ENCODE data around the gene GPR180.
"Not testable (repeated sequence)": the region's sequence is repeated elsewhere in the genome, so short reads cannot be mapped to it uniquely, and the experiment has no call there.

Gene GPR180

DNA sequence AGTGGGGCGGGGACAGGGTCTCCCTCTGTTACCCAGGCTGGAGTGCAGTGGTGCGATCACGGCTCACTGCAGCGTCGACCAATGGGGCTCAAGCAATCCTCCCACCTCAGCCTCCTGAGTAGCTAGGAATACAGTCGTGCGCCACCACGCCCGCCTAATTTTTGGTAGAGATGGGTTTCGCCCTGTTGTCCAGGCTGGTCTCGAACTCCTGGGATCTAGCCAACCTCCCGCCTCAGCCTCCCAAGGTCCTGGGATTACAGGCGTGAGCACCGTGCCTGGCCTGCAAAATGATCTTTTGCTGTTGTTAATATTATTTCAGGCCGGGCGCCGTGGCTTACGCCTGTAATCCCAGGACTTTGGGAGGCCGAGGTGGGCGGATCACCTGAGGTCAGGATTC lies 5.1 kb upstream of the GPR180 start:
- DNase-seq (ENCODE audit: low spot score) = no peak

GRCh38 chr13:94598281-94598680 lies 3.4 kb upstream of the GPR180 start:
- no peak for DNase-seq (ENCODE audit: low spot score)

GRCh38 chr13:94599877-94600276 lies 1.8 kb upstream of the GPR180 start:
- no peak for DNase-seq (ENCODE audit: low spot score)

GRCh38 chr13:94602467-94602866 lies 810 bp downstream of the GPR180 start:
- peak; percentile 32 for DNase-seq (ENCODE audit: low spot score)

- no peak for DNase-seq (ENCODE audit: low spot score)
Measured at GRCh38 chr13:94607056-94607455, 5.4 kb downstream of the GPR180 start.

DNA sequence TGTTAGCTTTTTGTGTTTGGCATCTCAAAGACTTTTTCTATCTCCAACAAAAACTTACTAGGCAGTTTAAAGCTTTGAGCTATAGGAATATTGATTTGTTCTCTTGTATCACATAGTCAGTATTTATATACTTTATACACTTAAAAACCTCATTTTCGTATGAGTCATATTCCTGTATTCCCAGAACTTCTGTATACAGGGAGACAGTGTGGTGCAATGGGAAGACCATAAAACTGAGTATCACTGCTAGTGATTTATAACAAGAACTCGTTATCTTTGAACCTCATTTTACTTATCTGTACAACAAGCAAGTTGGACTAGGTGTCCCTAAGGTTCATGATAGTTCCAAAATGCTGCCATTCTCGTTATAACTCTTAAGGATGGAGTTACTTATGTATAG lies 6.3 kb downstream of the GPR180 start:
- DNase-seq (ENCODE audit: low spot score) = no peak

DNA sequence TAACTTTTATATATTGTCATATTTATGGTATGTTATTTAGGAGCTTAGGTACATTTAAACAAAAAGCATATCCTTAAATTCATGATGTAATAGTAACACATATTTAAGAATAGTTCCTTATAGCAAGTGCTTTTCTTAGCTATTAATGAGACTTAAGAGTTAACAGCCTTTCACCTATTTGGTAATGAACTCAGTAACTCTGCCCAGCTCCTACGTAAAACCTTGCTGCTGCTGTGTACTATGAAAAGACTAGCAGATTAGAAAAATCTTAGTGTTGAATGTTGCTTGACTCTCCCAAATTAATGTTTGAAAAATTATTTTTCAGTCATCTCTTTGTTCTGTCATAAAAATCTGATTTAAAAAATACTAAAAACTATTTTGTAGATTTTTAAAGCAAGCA lies 6.9 kb downstream of the GPR180 start:
- DNase-seq (ENCODE audit: low spot score) = peak; percentile 46

DNA sequence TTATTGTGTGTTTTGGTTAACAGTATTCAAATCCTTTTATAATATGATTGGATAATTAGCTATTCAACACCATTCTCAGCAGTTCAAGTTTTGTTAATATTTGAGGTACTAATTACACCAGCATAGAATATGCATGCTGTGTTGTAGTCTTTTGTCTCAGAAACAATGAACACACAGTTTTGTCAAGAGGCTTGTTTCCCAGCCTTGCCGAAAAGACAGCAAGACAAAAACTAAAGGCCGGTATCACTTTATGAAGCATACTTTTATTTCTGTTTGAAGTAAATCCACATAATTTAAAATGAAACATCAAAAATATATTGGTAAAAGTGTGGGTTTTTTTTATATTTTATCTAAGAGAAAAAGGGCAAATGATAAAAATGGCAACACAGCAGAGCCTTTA lies 7.5 kb downstream of the GPR180 start:
- peak; percentile 94 for DNase-seq (ENCODE audit: low spot score)

GRCh38 chr13:94610475-94610874 lies 8.8 kb downstream of the GPR180 start:
- DNase-seq (ENCODE audit: low spot score) = no peak

- no peak for DNase-seq (ENCODE audit: low spot score)
Measured at GRCh38 chr13:94612050-94612449, 10.4 kb downstream of the GPR180 start.

GRCh38 chr13:94613051-94613450 lies 11.4 kb downstream of the GPR180 start:
- no peak for DNase-seq (ENCODE audit: low spot score)

DNA sequence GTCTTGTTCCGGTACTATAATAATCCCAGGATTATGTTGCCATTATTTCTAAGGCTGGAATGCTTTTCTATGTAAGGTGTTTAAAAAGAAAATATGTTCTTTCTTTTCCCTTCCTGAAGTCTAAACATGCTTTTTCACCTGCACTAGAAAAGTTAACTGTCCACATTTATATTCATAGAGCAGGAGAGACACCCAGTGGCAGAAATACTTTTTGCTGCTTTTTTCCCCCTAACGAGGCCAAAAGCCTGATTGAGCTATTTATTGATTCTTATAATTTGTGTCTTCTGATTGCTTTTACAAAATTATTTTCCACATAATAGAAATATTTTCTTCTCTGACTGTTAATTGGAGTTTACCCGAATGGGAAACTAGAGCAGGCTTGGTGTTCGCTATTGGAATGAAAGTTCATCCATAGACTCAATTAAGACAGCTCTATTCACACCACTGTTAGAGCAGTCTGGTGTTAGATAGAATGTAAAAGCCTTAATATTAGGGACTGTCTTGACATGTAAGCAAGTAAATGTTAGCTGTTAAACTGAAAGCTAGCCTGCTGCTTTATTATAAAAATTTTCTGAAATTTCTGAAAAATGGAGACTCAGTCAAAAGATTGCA lies 15.8 kb downstream of the GPR180 start:
- peak; percentile 72 for DNase-seq (ENCODE audit: low spot score)

DNA sequence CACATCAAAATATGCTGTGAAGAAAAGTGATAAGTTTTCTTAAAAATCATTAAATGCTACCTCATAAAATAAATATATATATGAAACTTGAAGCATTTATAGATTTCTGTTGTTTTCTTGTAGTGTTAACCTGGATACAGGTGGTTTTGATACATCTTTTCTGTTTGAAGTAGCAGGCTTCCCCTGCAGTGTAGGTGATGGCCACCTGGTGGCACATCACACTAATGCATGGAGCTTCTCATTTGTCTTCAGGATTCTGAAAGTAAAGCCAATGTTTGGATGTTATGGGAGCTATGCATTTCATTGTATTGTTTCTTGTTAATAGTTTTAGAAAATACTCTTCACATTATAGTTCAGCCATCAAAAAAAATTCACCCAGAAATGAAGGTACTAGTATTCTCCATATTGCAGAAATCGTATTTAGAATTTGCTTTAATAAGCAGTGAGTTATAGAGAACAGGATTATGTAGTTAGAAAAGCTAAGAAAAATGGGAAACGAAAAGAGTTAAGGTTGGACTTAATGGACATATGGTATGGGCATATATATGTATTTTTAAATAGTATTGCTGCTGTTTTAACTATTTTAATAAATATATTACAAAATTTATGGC lies 18.7 kb downstream of the GPR180 start:
- DNase-seq (ENCODE audit: low spot score) = no peak

DNA sequence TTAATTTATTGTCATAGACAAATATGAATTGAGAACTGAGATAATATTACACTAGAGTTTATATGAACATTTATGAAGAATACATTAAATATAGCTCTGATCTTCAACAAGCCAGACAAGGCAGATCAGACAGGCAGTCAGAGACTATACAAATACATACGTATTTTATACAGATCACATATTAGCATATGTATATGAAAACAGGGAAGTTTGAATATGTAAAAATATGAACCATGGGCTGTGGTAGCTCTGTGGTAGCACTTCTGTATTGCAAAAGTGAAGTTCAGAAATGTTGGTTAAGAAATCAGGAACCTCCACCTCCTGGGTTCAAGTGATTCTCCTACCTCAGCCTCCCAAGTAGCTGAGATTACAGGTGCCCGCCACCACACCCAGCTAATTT lies 20.7 kb downstream of the GPR180 start:
- no peak for DNase-seq (ENCODE audit: low spot score)

GRCh38 chr13:94623316-94623715 lies 21.7 kb downstream of the GPR180 start:
- no peak for DNase-seq (ENCODE audit: low spot score)

GRCh38 chr13:94630858-94631257 lies 29.2 kb downstream of the GPR180 start:
- DNase-seq (ENCODE audit: low spot score) = no peak

DNA sequence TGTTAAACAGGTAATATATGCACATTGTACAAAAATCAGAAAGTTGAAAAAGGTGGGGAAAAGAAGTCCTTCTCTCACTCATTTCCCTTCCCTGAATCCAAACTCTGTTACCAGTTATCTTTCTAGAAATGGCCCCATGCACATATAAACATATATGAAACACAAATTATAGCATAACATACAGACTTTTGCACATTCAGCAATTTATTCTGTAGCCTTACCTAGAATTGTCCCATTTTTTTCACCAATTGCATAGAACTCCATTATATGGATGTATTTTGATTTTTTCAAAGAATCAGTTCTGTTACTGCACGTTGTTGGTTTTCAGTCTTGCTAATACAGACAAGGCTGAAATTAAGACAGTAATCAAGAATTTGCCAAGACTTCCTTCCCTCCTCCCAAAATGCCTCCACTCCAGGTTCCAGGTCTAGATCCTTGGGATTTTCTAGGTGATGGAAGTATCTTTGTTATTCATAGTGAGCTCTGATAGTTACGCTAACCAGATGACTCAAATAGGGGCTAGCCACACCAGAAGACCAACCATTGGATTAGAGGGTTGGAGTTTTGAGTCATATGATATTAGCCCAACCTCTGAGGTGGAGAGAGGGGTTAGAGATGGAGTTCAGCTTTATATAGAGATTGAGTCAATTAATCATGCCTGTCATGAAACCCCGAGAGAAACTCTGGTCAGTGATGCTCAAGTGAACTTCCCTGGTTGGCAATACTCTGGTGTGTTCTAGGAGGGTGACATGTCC lies 30.7 kb downstream of the GPR180 start:
- DNase-seq (ENCODE audit: low spot score) = no peak

DNA sequence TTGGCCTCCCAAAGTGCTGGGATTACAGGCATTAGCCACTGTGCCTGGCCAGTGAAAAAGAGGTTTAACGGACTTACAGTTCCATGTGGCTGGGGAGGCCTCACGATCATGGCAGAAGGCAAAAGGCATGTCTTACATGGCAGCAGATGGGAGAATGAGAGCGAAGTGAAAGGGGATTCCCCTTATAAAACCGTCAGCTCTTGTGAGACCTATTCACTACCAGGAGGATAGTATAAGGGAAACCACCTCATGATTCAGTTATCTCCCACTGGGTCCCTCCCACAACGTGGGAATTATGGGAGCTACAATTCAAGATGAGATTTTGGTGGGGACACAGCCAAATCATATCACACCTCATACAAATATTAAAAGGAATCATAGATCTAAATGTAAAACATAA lies 34.4 kb downstream of the GPR180 start:
- not testable (repeated sequence) for DNase-seq (ENCODE audit: low spot score)

- no peak for DNase-seq (ENCODE audit: low spot score)
Measured at GRCh38 chr13:94636942-94637578, 35.4 kb downstream of the GPR180 start.

DNA sequence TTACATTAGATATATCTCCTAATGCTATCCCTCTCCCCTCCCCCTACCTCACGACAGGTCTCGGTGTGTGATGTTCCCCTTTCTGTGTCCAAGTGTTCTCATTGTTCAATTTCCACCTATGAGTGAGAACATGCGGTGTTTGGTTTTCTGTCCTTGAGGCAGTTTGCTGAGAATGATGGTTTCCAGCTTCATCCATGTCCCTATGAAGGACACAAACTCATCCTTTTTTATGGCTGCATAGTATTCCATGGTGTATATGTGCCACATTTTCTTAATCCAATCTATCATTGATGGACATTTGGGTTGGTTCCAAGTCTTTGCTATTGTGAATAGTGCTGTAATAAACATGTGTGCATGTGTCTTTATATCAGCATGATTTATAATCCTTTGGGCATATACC lies 36.0 kb downstream of the GPR180 start:
- not testable (repeated sequence) for DNase-seq (ENCODE audit: low spot score)

GRCh38 chr13:94640721-94641120 lies 39.1 kb downstream of the GPR180 start:
- DNase-seq (ENCODE audit: low spot score) = no peak

- no peak for DNase-seq (ENCODE audit: low spot score)
Measured at GRCh38 chr13:94641409-94641941, 39.8 kb downstream of the GPR180 start.

- DNase-seq (ENCODE audit: low spot score) = no peak
Measured at GRCh38 chr13:94646904-94647303, 45.2 kb downstream of the GPR180 start.

All from pons (tissue), 1 donor.